Right cardiac atrium (tissue), 5 donors: Measurements from ENCODE around the gene MYL5. TPM values are rescaled to one million over a fixed set of nuclear protein-coding genes. Genes with fewer than 3 reads are reported as not detected.
"Not testable (repeated sequence)": the region's sequence is repeated elsewhere in the genome, so short reads cannot be mapped to it uniquely, and the experiment has no call there.

ENCODE experiments used
- ATAC-seq, 2 donors: fragments of 200-7000 bp; cut with Tn5 transposase; one replicate each; pipeline versions ENCODE4 v1.8.0 to v1.9.1; 2020; ENCODE audit warnings: moderate library complexity in 2 of 2, mild to moderate bottlenecking in 1 of 2
- DNase-seq, 3 donors: peaks; one replicate each; pipeline ENCODE4 v3.0.0-alpha.2; 2020
- H3K27ac ChIP-seq: one replicate; pipeline ENCODE4 v1.5.1; 2013; ENCODE audit warnings: mild to moderate bottlenecking, low read length, control low read depth, moderate library complexity
- H3K27me3 ChIP-seq: one replicate; pipeline ENCODE4 v1.6.1; 2013; ENCODE audit not compliant: control insufficient read depth, insufficient read depth
- H3K4me1 ChIP-seq: one replicate; pipeline ENCODE4 v1.6.1; 2013; ENCODE audit warnings: low read length; ENCODE audit not compliant: control insufficient read depth, insufficient read depth
- H3K4me3 ChIP-seq: one replicate; pipeline ENCODE4 v1.5.1; 2013; ENCODE audit warnings: low read length, control low read depth
- H3K9me3 ChIP-seq: one replicate; pipeline ENCODE4 v1.6.1; 2013; ENCODE audit warnings: low read length; ENCODE audit not compliant: control insufficient read depth
- WGBS: extraction: QIAGEN DNeasy Blood & Tissue Kit; methylation state at CpG from one replicate; pipeline ENCODE4 v1.1.7; 2013; 5-methylcytosine and 5-hydroxymethylcytosine counted together
- intact Hi-C, 4 donors: fragments of 100-400 bp; cut with DNase I; formaldehyde crosslinking; loops; one replicate each; pipeline versions ENCODE4 v1.11.0 to v1.14.0; 2022 to 2023
- polyA plus RNA-seq: library from polyadenylated mRNA; stranded (reverse); fragments of 200-250 nt; gene quantifications from one replicate; pipeline ENCODE4 v1.2.3, GENCODE V29; 2013
- total RNA-seq, 4 donors: library from RNA; stranded (reverse); fragmentation: NEBNext Ultra II Directional; extraction: Animal tissue kit (Norgen Biotek cat#: 25700); gene quantifications; one replicate each; pipeline ENCODE4 v1.2.1, GENCODE V29; 2021
- donor health status: healthy with polysubstance abuse.
- donor health status: DM: no; HTN: yes; CAD: no.
- donor health status: DM: no; HTN: no; CAD: no.
- donor health status: DM: no; HTN: yes; CAD: no; lungs with severe emphysema.
- donor health status: DM: yes; HTN: yes; CAD: no.

Gene MYL5
- total and polyA plus RNA-seq, 5 donors, result 3.8 to 6.0 (median 4.1) TPM

- Histone ChIP-seq H3K4me3 (peak overlapping the region; percentile 47), H3K27me3 (no peaks in the 10 kb centered on the region), H3K4me1 (peaks cover 9% of the 10 kb centered on the region), H3K9me3 (no peaks in the 10 kb centered on the region), H3K27ac (peak overlapping the region; percentile 54)
- DNase-seq (no peak), ATAC-seq (no peak)
- intact Hi-C loops, result no loop called here
- 76% methylated on average over 8 of the region's 8 CpGs for WGBS
Measured at GRCh38 chr4:689723-690122, 15.4 kb downstream of the MYL5 start.

- Histone ChIP-seq H3K4me3 (no peak overlapping the region), H3K27ac (no peak overlapping the region), H3K9me3 (no peaks in the 10 kb centered on the region), H3K27me3 (no peaks in the 10 kb centered on the region), H3K4me1 (peaks cover 5% of the 10 kb centered on the region)
- DNase-seq (peak in 1 of 3 donors; percentile 52), ATAC-seq (no peak)
- WGBS, result 77% methylated on average over 32 of the region's 32 CpGs
- intact Hi-C loops, result no loop called here
Measured at GRCh38 chr4:692771-693554, 18.6 kb downstream of the MYL5 start.

- peak in 1 of 3 donors; percentile 7 for DNase-seq
- H3K27ac ChIP-seq, H3K4me3 ChIP-seq, H3K4me1 ChIP-seq, H3K27me3 ChIP-seq, ATAC-seq, intact Hi-C loops, H3K9me3 ChIP-seq: not testable (repeated sequence)
- WGBS, result 87% methylated on average over 12 of the region's 12 CpGs
Measured at GRCh38 chr4:694341-694940, 20.1 kb downstream of the MYL5 start.

- intact Hi-C loops, result no loop called here
- DNase-seq, result peak in 1 of 3 donors; percentile 16
- no peak overlapping the region for H3K4me3 ChIP-seq
- H3K27ac ChIP-seq, result no peak overlapping the region
- H3K27me3 ChIP-seq, result no peaks in the 10 kb centered on the region
- no peaks in the 10 kb centered on the region for H3K4me1 ChIP-seq
- no peaks in the 10 kb centered on the region for H3K9me3 ChIP-seq
- WGBS, result 81% methylated on average over 27 of the region's 27 CpGs
- no peak for ATAC-seq
Measured at GRCh38 chr4:699816-700580, 25.7 kb downstream of the MYL5 start.

GRCh38 chr4:700587-701264, 26.4 kb downstream of the MYL5 start:
- Histone ChIP-seq H3K9me3 (no peaks in the 10 kb centered on the region), H3K27me3 (no peaks in the 10 kb centered on the region), H3K4me1 (no peaks in the 10 kb centered on the region), H3K4me3 (no peak overlapping the region), H3K27ac (no peak overlapping the region)
- WGBS, result 75% methylated on average over 16 of the region's 16 CpGs
- ATAC-seq (no peak), DNase-seq (peak in 1 of 3 donors; percentile 18)
- intact Hi-C loops, result no loop called here

- no peak overlapping the region for H3K27ac ChIP-seq
- DNase-seq, result peak in 1 of 3 donors; percentile 41
- 67% methylated on average over 7 of the region's 7 CpGs for WGBS
- intact Hi-C loops, result no loop called here
- no peak overlapping the region for H3K4me3 ChIP-seq
- H3K27me3 ChIP-seq, result no peaks in the 10 kb centered on the region
- ATAC-seq, result no peak
- H3K4me1 ChIP-seq, result no peaks in the 10 kb centered on the region
- H3K9me3 ChIP-seq, result no peaks in the 10 kb centered on the region
Measured at GRCh38 chr4:702618-703048, 28.3 kb downstream of the MYL5 start.

GRCh38 chr4:703336-704197, 29.2 kb downstream of the MYL5 start:
- 82% methylated on average over 10 of the region's 10 CpGs for WGBS
- H3K27ac ChIP-seq, result no peak overlapping the region
- DNase-seq (peak in 1 of 3 donors; percentile 65), ATAC-seq (no peak)
- intact Hi-C loops, result no loop called here
- no peaks in the 10 kb centered on the region for H3K27me3 ChIP-seq
- H3K9me3 ChIP-seq, result no peaks in the 10 kb centered on the region
- H3K4me1 ChIP-seq, result peaks cover 3% of the 10 kb centered on the region
- no peak overlapping the region for H3K4me3 ChIP-seq

GRCh38 chr4:704198-704891, 30.0 kb downstream of the MYL5 start:
- H3K4me1 ChIP-seq, result peaks cover 5% of the 10 kb centered on the region
- no peaks in the 10 kb centered on the region for H3K9me3 ChIP-seq
- H3K27ac ChIP-seq, result no peak overlapping the region
- ATAC-seq (peak in 1 of 2 donors; percentile 2), DNase-seq (peak; percentile 38 to 76 (median 74))
- no peaks in the 10 kb centered on the region for H3K27me3 ChIP-seq
- 93% methylated on average over 46 of the region's 46 CpGs for WGBS
- intact Hi-C loops, result no loop called here
- H3K4me3 ChIP-seq, result no peak overlapping the region

- 100% methylated on average over 1 of the region's 1 CpG for WGBS
- H3K27me3 ChIP-seq, result no peaks in the 10 kb centered on the region
- ATAC-seq (peak in 1 of 2 donors; percentile 1), DNase-seq (no peak)
- no peak overlapping the region for H3K27ac ChIP-seq
- intact Hi-C loops, result no loop called here
- no peaks in the 10 kb centered on the region for H3K9me3 ChIP-seq
- H3K4me3 ChIP-seq, result peak overlapping the region; percentile 4
- peaks cover 5% of the 10 kb centered on the region for H3K4me1 ChIP-seq
Measured at GRCh38 chr4:704971-705277, 30.6 kb downstream of the MYL5 start.
